Neural cell (in vitro differentiated cells): ENCODE data around the gene CLSTN2. TPM values are rescaled to one million over a fixed set of nuclear protein-coding genes. Genes with fewer than 3 reads are reported as not detected.

Source experiments
- H2AFZ ChIP-seq: fragments of 200-600, 300-800 bp; sonication (generic), shearing (Covaris generic); 2 replicates; pipeline ENCODE4 v1.6.0; 2014; ENCODE audit warnings: low read depth, mild to moderate bottlenecking, antibody characterized with exemption, low read length, moderate library complexity
- H3F3A ChIP-seq: fragments of 200-600 bp; shearing (Covaris generic); 2 replicates; pipeline ENCODE4 v1.6.1; 2016; ENCODE audit warnings: mild to moderate bottlenecking, moderate library complexity, mixed read lengths, antibody characterized with exemption, low read length; ENCODE audit not compliant: insufficient read depth, poor library complexity, severe bottlenecking
- H3K27ac ChIP-seq: fragments of 200-600, 300-800 bp; sonication (generic), shearing (Covaris generic); 2 replicates; pipeline ENCODE4 v1.5.1; 2014; ENCODE audit warnings: mild to moderate bottlenecking, low read length, moderate library complexity
- H3K27me3 ChIP-seq: fragments of 300-800, 200-600 bp; sonication (generic), shearing (Covaris generic); 2 replicates; pipeline ENCODE4 v1.6.0; 2014; ENCODE audit warnings: mild to moderate bottlenecking, low read depth, low read length, moderate library complexity; ENCODE audit not compliant: insufficient read depth
- H3K36me3 ChIP-seq: fragments of 300-800, 200-600 bp; sonication (generic), shearing (Covaris generic); 2 replicates; pipeline ENCODE4 v1.5.1; 2014; ENCODE audit warnings: mild to moderate bottlenecking, antibody characterized with exemption, low read length, moderate library complexity; ENCODE audit not compliant: insufficient read depth
- H3K4me2 ChIP-seq: fragments of 300-800, 200-600 bp; sonication (generic), shearing (Covaris generic); 2 replicates; pipeline ENCODE4 v1.6.0; 2014; ENCODE audit warnings: mild to moderate bottlenecking, low read length
- H3K4me3 ChIP-seq: fragments of 300-800, 200-600 bp; sonication (generic), shearing (Covaris generic); 2 replicates; pipeline ENCODE4 v1.5.1; 2014; ENCODE audit warnings: mild to moderate bottlenecking, low read length, moderate library complexity
- H3K79me2 ChIP-seq: fragments of 200-600 bp; shearing (Covaris generic); replicated peaks from 2 replicates; pipeline ENCODE4 v1.6.0; 2014; ENCODE audit warnings: mild to moderate bottlenecking, low read length, moderate library complexity; ENCODE audit not compliant: insufficient read depth
- H3K9ac ChIP-seq: fragments of 300-800, 200-600 bp; sonication (generic), shearing (Covaris generic); 2 replicates; pipeline ENCODE4 v1.6.1; 2016; ENCODE audit warnings: mild to moderate bottlenecking, low read length, mixed read lengths
- H3K9me2 ChIP-seq: fragments of 200-600 bp; shearing (Covaris generic); 2 replicates; pipeline ENCODE4 v1.6.1; 2016; ENCODE audit warnings: mild to moderate bottlenecking, low read length, mixed read lengths; ENCODE audit not compliant: insufficient read depth
- H3K9me3 ChIP-seq: fragments of 200-600, 300-800 bp; sonication (generic), shearing (Covaris generic); 2 replicates; pipeline ENCODE4 v1.6.1; 2016; ENCODE audit warnings: mild to moderate bottlenecking, mixed run types, low read length, moderate library complexity, mixed read lengths
- H4K20me1 ChIP-seq: fragments of 200-600 bp; shearing (Covaris generic); 2 replicates; pipeline ENCODE4 v1.6.1; 2016; ENCODE audit warnings: mild to moderate bottlenecking, mixed run types; ENCODE audit not compliant: insufficient read depth
- CTCF ChIP-seq: fragments of 450-650 bp; IDR thresholded peaks from 2 replicates; pipeline ENCODE4 v1.5.1; 2014; ENCODE audit warnings: antibody characterized with exemption, mild to moderate bottlenecking, moderate library complexity; ENCODE audit not compliant: poor library complexity, severe bottlenecking
- EP300 ChIP-seq: fragments of 450-650 bp; conservative IDR thresholded peaks from 2 replicates; pipeline ENCODE4 v1.6.1; 2014; ENCODE audit warnings: antibody characterized with exemption, mild to moderate bottlenecking, moderate library complexity; ENCODE audit not compliant: poor library complexity, severe bottlenecking
- EZH2 ChIP-seq: fragments of 200-600, 300-800 bp; shearing (Covaris generic), sonication (generic); IDR thresholded peaks from 2 replicates; pipeline ENCODE4 v1.6.1; 2014; ENCODE audit warnings: antibody characterized with exemption, low read length, borderline replicate concordance, mild to moderate bottlenecking; ENCODE audit not compliant: insufficient read depth, poor library complexity, severe bottlenecking
- MXI1 ChIP-seq: fragments of 450-650 bp; conservative IDR thresholded peaks from 2 replicates; pipeline ENCODE4 v1.6.1; 2014; ENCODE audit warnings: antibody characterized with exemption, mild to moderate bottlenecking; ENCODE audit not compliant: poor library complexity, severe bottlenecking
- POLR2AphosphoS5 ChIP-seq: IDR thresholded peaks from 2 replicates; pipeline ENCODE4 v1.6.1; 2012
- RAD21 ChIP-seq: fragments of 450-650 bp; conservative IDR thresholded peaks from 2 replicates; pipeline ENCODE4 v1.6.1; 2014; ENCODE audit warnings: antibody characterized with exemption, mild to moderate bottlenecking, moderate library complexity
- REST ChIP-seq: IDR thresholded peaks from 2 replicates; pipeline ENCODE4 v1.6.1; 2012; ENCODE audit warnings: borderline replicate concordance
- SMC3 ChIP-seq: fragments of 450-650 bp; conservative IDR thresholded peaks from 2 replicates; pipeline ENCODE4 v1.6.1; 2014; ENCODE audit warnings: antibody characterized with exemption, mild to moderate bottlenecking, moderate library complexity; ENCODE audit not compliant: poor library complexity
- TAF1 ChIP-seq: IDR thresholded peaks from 2 replicates; pipeline ENCODE4 v1.6.1; 2012; ENCODE audit warnings: low read depth
- polyA plus RNA-seq: library from polyadenylated mRNA; depleted of rRNA; stranded (reverse); fragments of >200 nt; gene quantifications from 2 replicates; pipeline ENCODE4 v1.2.3, GENCODE V29; 2014

The CLSTN2 gene
- polyA plus RNA-seq, 1 donor from 2014 or later, result 10.7 TPM

- peak; percentile 49 for TF ChIP-seq EP300
- no peak for TF ChIP-seq RAD21
- peak; percentile 15 for TF ChIP-seq POLR2AphosphoS5
- Histone ChIP-seq H4K20me1 (no peaks in the 10 kb centered on the region), H3K4me3 (no peak overlapping the region)
Observed at GRCh38 chr3:140134231-140134965, 199.4 kb downstream of the CLSTN2 start.

GRCh38 chr3:140135461-140135860 lies 200.5 kb downstream of the CLSTN2 start:
- Histone ChIP-seq H3K9ac (no peak overlapping the region), H3K4me3 (no peak overlapping the region), H3K36me3 (no peaks in the 10 kb centered on the region), H3K79me2 (no peaks in the 10 kb centered on the region), H2AFZ (no peak overlapping the region), H4K20me1 (no peaks in the 10 kb centered on the region), H3K27ac (no peak overlapping the region), H3K27me3 (peaks cover 14% of the 10 kb centered on the region), H3K4me2 (no peak overlapping the region), H3K9me2 (no peaks in the 10 kb centered on the region), H3K9me3 (no peaks in the 10 kb centered on the region), H3F3A (no peaks in the 10 kb centered on the region)
- TF ChIP-seq POLR2AphosphoS5, result no peak
- TF ChIP-seq EP300, result no peak
- no peak for TF ChIP-seq REST

More at GRCh38 chr3:140134231-140134965, 199.4 kb downstream of the CLSTN2 start:
- H3F3A ChIP-seq, result no peaks in the 10 kb centered on the region
- H3K9me2 ChIP-seq, result no peaks in the 10 kb centered on the region
- H3K36me3 ChIP-seq, result no peaks in the 10 kb centered on the region
- no peaks in the 10 kb centered on the region for H3K9me3 ChIP-seq
- H3K27me3 ChIP-seq, result peaks cover 3% of the 10 kb centered on the region
- H3K4me2 ChIP-seq, result no peak overlapping the region
- H3K79me2 ChIP-seq, result no peaks in the 10 kb centered on the region
- no peak overlapping the region for H3K9ac ChIP-seq
- H3K27ac ChIP-seq, result no peak overlapping the region
- H2AFZ ChIP-seq, result no peak overlapping the region

- Histone ChIP-seq H3F3A (no peaks in the 10 kb centered on the region), H2AFZ (no peak overlapping the region), H3K27me3 (peaks cover 51% of the 10 kb centered on the region), H3K27ac (no peak overlapping the region), H3K36me3 (no peaks in the 10 kb centered on the region), H3K9ac (no peak overlapping the region), H3K9me2 (no peaks in the 10 kb centered on the region), H3K79me2 (no peaks in the 10 kb centered on the region), H3K4me3 (no peak overlapping the region), H3K4me2 (no peak overlapping the region), H4K20me1 (no peaks in the 10 kb centered on the region), H3K9me3 (no peaks in the 10 kb centered on the region)
- TF ChIP-seq POLR2AphosphoS5 (peak; percentile 100), REST (peak; percentile 79), EZH2 (no peak), CTCF (no peak), MXI1 (peak; percentile 56), TAF1 (no peak), SMC3 (peak; percentile 7), RAD21 (no peak), EP300 (peak; percentile 96)
Observed at GRCh38 chr3:140143367-140144069, 208.5 kb downstream of the CLSTN2 start.
